ENCODE measurements around the gene GALNT15. TPM values are rescaled to one million over a fixed set of nuclear protein-coding genes. Genes with fewer than 3 reads are reported as not detected.

GALNT15 gene
- total and polyA plus RNA-seq, 2 experiments from 2014 or later = 9.9 to 11.7 TPM

DNA sequence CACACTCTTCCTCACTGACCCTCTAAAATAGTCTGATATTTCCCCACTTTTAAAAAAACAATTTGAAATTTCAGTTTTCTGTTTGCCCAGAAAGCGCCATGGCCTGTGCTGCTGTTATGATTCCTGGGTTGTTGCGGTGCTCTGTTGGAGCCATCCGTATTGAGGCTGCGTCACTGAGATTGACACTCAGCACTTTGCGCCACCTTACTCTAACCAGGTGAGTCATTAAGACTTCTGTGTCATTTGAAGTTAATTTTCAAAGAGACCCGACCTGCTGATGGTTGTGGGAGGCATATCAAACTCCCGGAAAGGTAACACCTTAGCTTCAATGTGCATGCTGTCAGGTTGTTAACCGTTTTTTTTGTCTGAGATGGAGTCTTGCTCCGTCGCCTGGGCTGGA is 96.4 kb downstream of the GALNT15 start:
- in situ Hi-C loops (cut with MboI) = loop anchor here (10.0 kb wide), 1 partner anchor 274 kb away; no protein-coding TSS in a partner anchor
- Histone ChIP-seq H3K9me3 (ENCODE audit: low read depth) (no peaks in the 10 kb centered on the region), H3K4me3 (no peak overlapping the region), H3F3A (ENCODE audit: insufficient read depth) (no peaks in the 10 kb centered on the region), H3K9ac (no peak overlapping the region), H3K4me2 (ENCODE audit: unreplicated experiment) (no peak overlapping the region), H3K36me3 (ENCODE audit: low read depth) (0 out of 2 replicates have a peak, but pooled peaks cover 12% of the 10 kb centered on the region), H3K27me3 (replicated peaks; ENCODE audit: insufficient read depth) (no peaks in the 10 kb centered on the region), H3K4me1 (ENCODE audit: insufficient read depth) (peaks cover 16% of the 10 kb centered on the region), H3K9me2 (ENCODE audit: insufficient read depth) (no peaks in the 10 kb centered on the region), H3K27ac (no peak overlapping the region), H3K79me2 (ENCODE audit: insufficient read depth) (peaks cover 30% of the 10 kb centered on the region), H2AFZ (no peak overlapping the region), H4K20me1 (ENCODE audit: insufficient read depth) (no peaks in the 10 kb centered on the region)
- no peak for TF ChIP-seq EZH2 (IDR thresholded peaks at IDR 0.05; ENCODE audit: insufficient read depth, poor library complexity, severe bottlenecking)
- TF ChIP-seq EZH2phosphoT487 (IDR thresholded peaks at IDR 0.05; ENCODE audit: insufficient read depth, low read depth) = no peak
- DNase-seq = no peak
- WGBS, 2 experiments (ENCODE audit: low coverage in 1 of 2, low lambda C conversion rate in 2 of 2, missing lambda C conversion rate in 2 of 2) = 89 to 90% methylated on average over 10 of the region's 10 CpGs

DNA sequence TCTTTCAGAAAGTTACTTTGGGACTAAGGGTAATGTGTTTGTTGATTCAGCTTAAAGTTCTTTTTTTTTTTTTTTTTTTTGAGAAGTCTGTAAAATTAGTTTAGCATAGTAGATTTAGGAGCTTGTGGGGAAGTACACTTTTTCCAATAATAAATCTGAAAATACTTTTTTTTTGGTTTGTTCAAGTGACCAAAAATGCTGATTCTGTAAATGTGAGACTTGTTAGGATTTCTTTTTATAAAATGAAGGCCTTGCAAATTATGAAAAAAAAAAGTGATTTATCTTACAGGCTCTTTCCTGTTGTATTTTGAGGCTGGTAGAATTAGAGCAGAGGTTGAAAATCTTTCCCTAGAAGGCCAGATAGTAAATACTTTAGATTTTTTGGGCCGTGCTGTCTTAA is 98.1 kb downstream of the GALNT15 start:
- Histone ChIP-seq H3K9me3 (ENCODE audit: low read depth) (no peaks in the 10 kb centered on the region), H3K27me3 (replicated peaks; ENCODE audit: insufficient read depth) (no peaks in the 10 kb centered on the region), H3K27ac (no peak overlapping the region), H3F3A (ENCODE audit: insufficient read depth) (no peaks in the 10 kb centered on the region), H3K4me3 (no peak overlapping the region), H3K9me2 (ENCODE audit: insufficient read depth) (no peaks in the 10 kb centered on the region), H3K79me2 (ENCODE audit: insufficient read depth) (peaks cover 12% of the 10 kb centered on the region), H3K4me1 (ENCODE audit: insufficient read depth) (peaks cover 8% of the 10 kb centered on the region; the same call in 1 of the 2 replicates), H2AFZ (no peak overlapping the region), H3K36me3 (ENCODE audit: low read depth) (0 out of 2 replicates have a peak, but pooled peaks cover 12% of the 10 kb centered on the region), H3K4me2 (ENCODE audit: unreplicated experiment) (no peak overlapping the region), H4K20me1 (ENCODE audit: insufficient read depth) (no peaks in the 10 kb centered on the region), H3K9ac (no peak overlapping the region)
- TF ChIP-seq EZH2 (IDR thresholded peaks at IDR 0.05; ENCODE audit: insufficient read depth, poor library complexity, severe bottlenecking) (no peak), EZH2phosphoT487 (IDR thresholded peaks at IDR 0.05; ENCODE audit: insufficient read depth, low read depth) (no peak)
- DNase-seq = no peak
- 95 to 97% methylated on average over 1 of the region's 1 CpG for WGBS, 2 experiments (ENCODE audit: low coverage in 1 of 2, low lambda C conversion rate in 2 of 2, missing lambda C conversion rate in 2 of 2)
- in situ Hi-C loops (cut with MboI) = loop anchor here (10.0 kb wide), 1 partner anchor 272 kb away; no protein-coding TSS in a partner anchor

DNA sequence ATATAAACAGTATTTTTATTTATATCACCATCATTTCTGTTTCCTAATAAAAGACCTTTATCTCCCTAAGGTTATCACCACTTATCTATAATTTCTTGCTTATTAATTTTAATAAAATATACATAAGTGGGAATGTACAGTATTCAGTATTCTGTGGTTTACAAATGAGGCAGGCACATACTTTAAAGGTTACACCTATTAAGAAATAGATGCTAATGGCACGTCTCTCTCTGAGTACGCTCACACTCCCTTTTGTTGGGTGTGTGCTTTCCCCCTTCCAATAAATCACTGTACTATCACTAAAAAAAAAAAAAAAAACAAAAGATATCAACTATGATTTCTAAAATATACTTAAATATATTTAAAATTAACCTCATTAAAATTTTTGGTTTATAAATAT is 99.4 kb downstream of the GALNT15 start:
- TF ChIP-seq EZH2 (IDR thresholded peaks at IDR 0.05; ENCODE audit: insufficient read depth, poor library complexity, severe bottlenecking) = no peak
- TF ChIP-seq EZH2phosphoT487 (IDR thresholded peaks at IDR 0.05; ENCODE audit: insufficient read depth, low read depth) = no peak
- H3K27ac ChIP-seq = no peak overlapping the region
- no peak overlapping the region for H2AFZ ChIP-seq
- H3K9me3 ChIP-seq (ENCODE audit: low read depth) = no peaks in the 10 kb centered on the region
- in situ Hi-C loops (cut with MboI) = loop anchor here (10.0 kb wide), 1 partner anchor 271 kb away; no protein-coding TSS in a partner anchor
- no peak overlapping the region for H3K4me3 ChIP-seq
- H3K79me2 ChIP-seq (ENCODE audit: insufficient read depth) = peaks cover 2% of the 10 kb centered on the region
- WGBS, 2 experiments (ENCODE audit: low coverage in 1 of 2, low lambda C conversion rate in 2 of 2, missing lambda C conversion rate in 2 of 2) = 98 to 99% methylated on average over 2 of the region's 2 CpGs
- H3K4me1 ChIP-seq (ENCODE audit: insufficient read depth) = no peaks in the 10 kb centered on the region
- no peaks in the 10 kb centered on the region for H3K27me3 ChIP-seq (replicated peaks; ENCODE audit: insufficient read depth)
- 0 out of 2 replicates have a peak, but pooled peaks cover 12% of the 10 kb centered on the region for H3K36me3 ChIP-seq (ENCODE audit: low read depth)
- H3K9ac ChIP-seq = no peak overlapping the region
- DNase-seq = no peak
- no peaks in the 10 kb centered on the region for H3F3A ChIP-seq (ENCODE audit: insufficient read depth)
- no peaks in the 10 kb centered on the region for H3K9me2 ChIP-seq (ENCODE audit: insufficient read depth)
- H4K20me1 ChIP-seq (ENCODE audit: insufficient read depth) = no peaks in the 10 kb centered on the region
- H3K4me2 ChIP-seq (ENCODE audit: unreplicated experiment) = no peak overlapping the region

DNA sequence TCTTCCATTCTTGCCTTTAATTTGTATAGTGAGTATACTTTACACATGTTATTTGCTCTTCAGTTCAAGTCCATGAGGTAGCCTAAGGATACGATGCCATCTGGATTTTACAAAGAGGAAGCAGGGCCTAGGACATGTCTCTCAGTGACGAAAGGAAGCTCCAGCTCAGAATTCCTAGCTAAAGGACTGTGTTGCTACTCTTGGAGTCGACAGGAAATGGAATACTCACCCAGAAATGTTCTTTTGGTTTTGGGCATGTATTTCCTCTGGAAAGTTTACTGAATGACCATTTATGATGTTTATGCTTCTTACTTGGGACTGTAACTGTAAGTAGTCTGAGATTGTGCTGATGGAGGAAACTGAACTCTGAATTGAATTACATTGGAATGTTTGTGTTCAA is 103.0 kb downstream of the GALNT15 start:
- H2AFZ ChIP-seq = no peak overlapping the region
- no peak for DNase-seq
- H3K4me3 ChIP-seq = no peak overlapping the region
- H3K9ac ChIP-seq = no peak overlapping the region
- 0 out of 2 replicates have a peak, but pooled peaks cover 3% of the 10 kb centered on the region for H3K36me3 ChIP-seq (ENCODE audit: low read depth)
- H3K9me3 ChIP-seq (ENCODE audit: low read depth) = no peaks in the 10 kb centered on the region
- no peak overlapping the region for H3K27ac ChIP-seq
- no peaks in the 10 kb centered on the region for H3K9me2 ChIP-seq (ENCODE audit: insufficient read depth)
- 84 to 89% methylated on average over 3 of the region's 3 CpGs for WGBS, 2 experiments (ENCODE audit: low coverage in 1 of 2, low lambda C conversion rate in 2 of 2, missing lambda C conversion rate in 2 of 2)
- H3F3A ChIP-seq (ENCODE audit: insufficient read depth) = no peaks in the 10 kb centered on the region
- in situ Hi-C loops (cut with MboI) = loop anchor here (10.0 to 25.0 kb wide), 3 partner anchors 267 to 935 kb away; no protein-coding TSS in a partner anchor
- H3K27me3 ChIP-seq (replicated peaks; ENCODE audit: insufficient read depth) = no peaks in the 10 kb centered on the region
- H4K20me1 ChIP-seq (ENCODE audit: insufficient read depth) = no peaks in the 10 kb centered on the region
- H3K4me1 ChIP-seq (ENCODE audit: insufficient read depth) = no peaks in the 10 kb centered on the region
- H3K79me2 ChIP-seq (ENCODE audit: insufficient read depth) = no peaks in the 10 kb centered on the region
- no peak overlapping the region for H3K4me2 ChIP-seq (ENCODE audit: unreplicated experiment)
- TF ChIP-seq EZH2phosphoT487 (IDR thresholded peaks at IDR 0.05; ENCODE audit: insufficient read depth, low read depth) (no peak), EZH2 (IDR thresholded peaks at IDR 0.05; ENCODE audit: insufficient read depth, poor library complexity, severe bottlenecking) (no peak)
